C4-2B (cell line): ENCODE results near the gene ZNF287.
A peak's percentile ranks its signal among the peaks of the same experiment; 100 is the strongest.

Source experiments
- H3K27ac ChIP-seq: fragments of 450-650 bp; 2 replicates; pipeline ENCODE4 v1.5.1; 2017
- ZFX ChIP-seq: fragments of 450-650 bp; IDR thresholded peaks from 2 replicates; pipeline ENCODE4 v1.6.1; 2017
- TF ChIP-seq, protein P1 (sequence below): fragments of 450-650 bp; conservative IDR thresholded peaks from 2 replicates; pipeline ENCODE4 v1.5.1; 2017; ENCODE audit warnings: mild to moderate bottlenecking

The ZNF287 gene

DNA sequence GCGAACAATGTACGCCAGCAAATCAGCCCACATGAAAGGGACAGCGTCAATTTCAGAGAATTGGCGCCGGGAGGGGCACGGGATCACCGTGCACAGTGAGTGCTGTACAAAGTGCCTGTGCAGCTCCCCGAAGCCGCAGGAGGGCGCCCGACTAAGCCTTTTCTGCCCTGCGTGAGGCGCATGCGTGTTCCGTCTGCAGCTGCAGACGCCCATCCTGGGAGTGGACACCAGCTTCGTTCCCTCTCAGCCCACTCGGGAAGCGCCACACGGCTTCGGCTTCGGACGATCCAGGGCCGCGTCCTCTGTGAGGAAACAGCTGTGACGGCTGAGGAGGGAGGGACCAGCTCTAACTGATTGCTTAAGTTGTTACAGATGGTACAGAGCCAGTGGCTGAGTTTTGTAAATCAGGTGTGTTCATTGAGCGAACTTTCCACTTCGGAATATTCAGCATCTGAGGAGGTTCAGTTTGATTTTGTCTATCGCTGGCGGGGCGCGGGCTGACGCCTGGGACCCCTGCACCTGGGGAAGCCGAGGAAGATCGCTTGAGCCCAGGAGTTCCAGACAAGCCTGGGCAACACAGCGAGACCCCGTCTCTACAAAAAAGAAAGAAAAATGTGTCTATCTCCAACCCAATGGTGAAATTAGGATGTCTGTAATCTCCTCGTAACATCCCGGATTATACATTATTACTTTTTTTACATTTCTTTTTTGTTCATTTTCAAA, 15.4 kb upstream of the ZNF287 start:
- H3K27ac ChIP-seq = peak overlapping the region; percentile 30; the same call in 1 of the 2 replicates
- no peak for TF ChIP-seq ZFX
- TF ChIP-seq, protein P1, sequence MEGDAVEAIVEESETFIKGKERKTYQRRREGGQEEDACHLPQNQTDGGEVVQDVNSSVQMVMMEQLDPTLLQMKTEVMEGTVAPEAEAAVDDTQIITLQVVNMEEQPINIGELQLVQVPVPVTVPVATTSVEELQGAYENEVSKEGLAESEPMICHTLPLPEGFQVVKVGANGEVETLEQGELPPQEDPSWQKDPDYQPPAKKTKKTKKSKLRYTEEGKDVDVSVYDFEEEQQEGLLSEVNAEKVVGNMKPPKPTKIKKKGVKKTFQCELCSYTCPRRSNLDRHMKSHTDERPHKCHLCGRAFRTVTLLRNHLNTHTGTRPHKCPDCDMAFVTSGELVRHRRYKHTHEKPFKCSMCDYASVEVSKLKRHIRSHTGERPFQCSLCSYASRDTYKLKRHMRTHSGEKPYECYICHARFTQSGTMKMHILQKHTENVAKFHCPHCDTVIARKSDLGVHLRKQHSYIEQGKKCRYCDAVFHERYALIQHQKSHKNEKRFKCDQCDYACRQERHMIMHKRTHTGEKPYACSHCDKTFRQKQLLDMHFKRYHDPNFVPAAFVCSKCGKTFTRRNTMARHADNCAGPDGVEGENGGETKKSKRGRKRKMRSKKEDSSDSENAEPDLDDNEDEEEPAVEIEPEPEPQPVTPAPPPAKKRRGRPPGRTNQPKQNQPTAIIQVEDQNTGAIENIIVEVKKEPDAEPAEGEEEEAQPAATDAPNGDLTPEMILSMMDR = peak; percentile 99

DNA sequence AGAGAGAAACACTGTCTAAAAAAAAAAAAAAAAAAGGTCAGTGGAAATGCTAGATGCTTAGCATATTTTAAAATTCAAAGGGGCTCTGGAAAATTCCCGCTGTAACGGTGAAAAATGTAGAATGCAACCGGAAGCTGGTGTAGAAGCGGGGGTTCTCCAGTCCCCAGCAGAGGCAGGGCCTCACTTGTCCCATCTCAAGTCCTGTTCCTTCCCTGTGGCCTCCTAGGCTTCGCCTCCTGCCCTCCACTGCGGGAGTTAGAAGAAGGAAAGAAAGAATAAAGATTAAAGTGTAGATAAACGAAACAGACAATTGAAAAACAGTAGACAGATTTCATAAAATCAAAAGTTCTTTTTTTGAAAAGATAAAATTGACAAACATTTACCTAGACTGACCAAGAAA, 14.8 kb upstream of the ZNF287 start:
- no peak overlapping the region for H3K27ac ChIP-seq
- no peak for TF ChIP-seq ZFX
- TF ChIP-seq, protein P1 = no peak

DNA sequence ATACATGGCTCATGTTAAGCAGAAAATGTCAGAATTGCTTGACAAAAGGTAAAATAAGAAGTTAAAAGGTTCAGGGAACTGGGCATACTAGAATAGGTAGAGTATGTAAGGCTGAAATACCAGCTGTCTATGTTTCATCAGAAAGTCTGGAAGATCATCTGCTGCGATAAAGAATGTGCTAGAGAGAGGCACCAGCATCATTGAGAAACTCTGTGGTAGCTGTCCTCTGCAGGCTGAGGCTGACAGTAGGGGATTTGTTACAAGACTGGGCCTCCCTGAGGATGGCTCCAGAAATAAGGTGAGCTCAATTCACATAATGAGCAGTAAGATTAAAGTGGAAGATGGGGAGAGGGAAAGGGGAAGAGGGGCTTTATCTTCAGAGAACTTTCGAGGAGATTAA, 4.5 kb upstream of the ZNF287 start:
- TF ChIP-seq, protein P1 = no peak
- no peak for TF ChIP-seq ZFX
- H3K27ac ChIP-seq = no peak overlapping the region

DNA sequence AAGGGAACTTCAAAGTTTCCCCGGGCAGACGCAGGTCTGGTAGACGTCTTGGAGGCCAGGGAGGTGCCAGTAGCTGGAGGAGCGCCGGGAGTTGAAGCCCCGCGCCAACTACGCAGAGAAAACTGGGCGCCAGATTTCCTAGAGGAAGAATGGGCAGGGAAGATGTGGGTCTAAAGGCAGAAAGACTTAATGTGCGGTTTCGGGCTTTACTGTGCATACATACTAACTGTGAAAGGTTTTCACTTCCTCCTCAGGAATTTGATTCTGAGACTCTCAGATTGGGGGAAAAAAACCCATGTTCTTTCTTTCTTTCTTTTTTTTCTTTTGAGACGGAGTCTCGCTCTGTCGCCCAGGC, 331 bp upstream of the ZNF287 start:
- H3K27ac ChIP-seq = no peak overlapping the region
- TF ChIP-seq, protein P1 = no peak
- no peak for TF ChIP-seq ZFX

DNA sequence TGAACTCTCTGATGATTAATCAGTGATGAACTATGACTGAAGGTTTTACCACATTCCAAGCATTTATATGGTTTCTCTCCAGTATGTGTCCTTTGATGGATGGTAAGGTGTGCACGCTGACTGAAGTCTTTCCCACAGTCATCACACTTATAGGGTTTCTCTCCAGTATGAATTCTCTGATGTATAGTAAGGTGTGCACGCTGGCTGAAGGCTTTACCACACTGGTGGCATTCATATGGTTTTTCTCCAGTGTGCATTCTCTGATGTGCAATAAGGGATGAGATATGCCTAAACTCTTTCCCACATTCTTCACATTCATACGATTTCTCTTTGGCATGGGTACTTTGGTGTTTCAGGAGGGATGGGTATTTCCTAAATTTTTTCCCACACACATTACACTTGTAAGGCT, 16.4 kb downstream of the ZNF287 start:
- H3K27ac ChIP-seq = no peak overlapping the region
- no peak for TF ChIP-seq ZFX
- TF ChIP-seq, protein P1 = no peak

DNA sequence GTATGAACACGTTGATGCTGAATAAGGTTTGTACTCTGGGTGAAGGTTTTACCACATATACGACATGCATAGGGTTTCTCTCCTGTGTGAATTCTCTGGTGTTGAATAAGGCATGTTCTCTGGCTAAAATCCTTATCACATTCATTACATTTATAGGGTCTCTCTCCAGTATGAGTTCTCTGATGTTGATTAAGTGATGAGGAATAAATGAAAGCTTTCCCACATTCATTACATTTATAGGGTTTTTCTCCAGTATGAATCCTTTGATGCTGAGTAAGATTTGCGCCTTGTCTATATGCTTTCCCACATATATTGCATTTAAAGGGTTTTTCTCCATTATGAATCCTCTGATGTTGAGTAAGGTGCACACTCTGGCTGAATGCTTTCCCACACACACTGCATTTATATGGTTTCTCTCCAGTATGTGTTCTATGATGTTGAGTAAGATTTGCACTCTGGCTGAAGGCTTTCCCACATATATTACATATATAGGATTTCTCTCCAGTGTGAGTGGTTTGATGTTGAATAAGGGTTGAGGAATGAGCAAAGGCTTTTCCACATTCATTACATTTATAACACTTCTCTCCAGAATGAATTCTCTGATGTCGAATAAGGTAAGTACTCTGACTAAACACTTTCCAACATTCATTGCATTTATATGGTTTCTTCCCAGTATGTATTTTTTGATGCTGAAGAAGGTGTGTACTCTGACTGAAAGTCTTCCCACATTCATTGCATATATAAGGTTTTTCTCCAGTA, 16.9 kb downstream of the ZNF287 start:
- no peak for TF ChIP-seq ZFX
- TF ChIP-seq, protein P1 = no peak
- H3K27ac ChIP-seq = no peak overlapping the region

DNA sequence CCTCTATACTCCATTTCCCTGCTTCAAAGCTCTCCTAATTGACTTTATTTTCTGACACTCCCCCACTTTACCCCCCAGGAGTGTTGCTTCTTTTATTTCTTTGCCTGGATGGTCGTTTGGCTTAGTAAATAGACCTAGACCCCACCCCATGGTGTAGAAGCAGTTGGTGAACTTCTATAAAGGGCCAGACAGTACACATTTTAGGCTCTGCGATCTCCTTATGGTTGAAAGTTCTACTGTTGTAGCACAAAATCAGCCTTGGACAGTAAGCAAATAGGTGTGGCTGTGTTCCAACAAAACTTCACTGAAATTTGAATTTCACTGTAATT, 31.9 kb downstream of the ZNF287 start:
- TF ChIP-seq, protein P1 = peak; percentile 41
- TF ChIP-seq ZFX = no peak
- H3K27ac ChIP-seq = no peak overlapping the region
